GM11168 (cell line): Measurements from ENCODE around the gene MACIR.
"Not testable (repeated sequence)": the region's sequence is repeated elsewhere in the genome, so short reads cannot be mapped to it uniquely, and the experiment has no call there.

Source experiments
- in situ Hi-C: fragments of 300-500 bp; cut with MboI; formaldehyde crosslinking; loops from one replicate; pipeline ENCODE4 v1.12.0; 2022; ENCODE audit warnings: low sequenced_read_pairs; ENCODE audit not compliant: unreplicated experiment

MACIR gene

GRCh38 chr5:103258368-103258956, at the start of gene MACIR:
MACIR (plus strand) TSS chr5:103258763; CDS start chr5:103275920, 17,157 bp downstream.
- in situ Hi-C loops = loop anchor here (10.0 kb wide), 1 partner anchor 196 kb away; no protein-coding TSS in a partner anchor

- in situ Hi-C loops = no loop called here
Observed at GRCh38 chr5:103209065-103209464, 49.5 kb upstream of the MACIR start.

- in situ Hi-C loops = no loop called here
Observed at GRCh38 chr5:103210952-103211351, 47.6 kb upstream of the MACIR start.

- in situ Hi-C loops = no loop called here
Observed at GRCh38 chr5:103211576-103212561, 46.7 kb upstream of the MACIR start.

- in situ Hi-C loops = no loop called here
Observed at GRCh38 chr5:103216137-103216536, 42.4 kb upstream of the MACIR start.

GRCh38 chr5:103216697-103217096, 41.9 kb upstream of the MACIR start:
- in situ Hi-C loops = no loop called here

- in situ Hi-C loops = no loop called here
Observed at GRCh38 chr5:103217101-103217500, 41.5 kb upstream of the MACIR start.

GRCh38 chr5:103218164-103218563, 40.4 kb upstream of the MACIR start:
- in situ Hi-C loops = no loop called here

GRCh38 chr5:103219074-103219473, 39.5 kb upstream of the MACIR start:
- in situ Hi-C loops = not testable (repeated sequence)

- in situ Hi-C loops = loop anchor here (5.0 kb wide), 1 partner anchor 259 kb away; no protein-coding TSS in a partner anchor
Observed at GRCh38 chr5:103223031-103223955, 35.3 kb upstream of the MACIR start.

- in situ Hi-C loops = loop anchor here (5.0 kb wide), 1 partner anchor 258 kb away; no protein-coding TSS in a partner anchor
Observed at GRCh38 chr5:103224118-103224893, 34.3 kb upstream of the MACIR start.

- in situ Hi-C loops = loop anchor here (5.0 kb wide), 1 partner anchor 257 kb away; no protein-coding TSS in a partner anchor
Observed at GRCh38 chr5:103224894-103225246, 33.7 kb upstream of the MACIR start.

GRCh38 chr5:103228061-103228460, 30.5 kb upstream of the MACIR start:
- in situ Hi-C loops = no loop called here

GRCh38 chr5:103228588-103228987, 30.0 kb upstream of the MACIR start:
- in situ Hi-C loops = no loop called here

- in situ Hi-C loops = no loop called here
Observed at GRCh38 chr5:103232393-103232999, 26.1 kb upstream of the MACIR start.

- in situ Hi-C loops = no loop called here
Observed at GRCh38 chr5:103234239-103234975, 24.2 kb upstream of the MACIR start.

GRCh38 chr5:103235891-103236290, 22.7 kb upstream of the MACIR start:
- in situ Hi-C loops = no loop called here

GRCh38 chr5:103237778-103238177, 20.8 kb upstream of the MACIR start:
- in situ Hi-C loops = no loop called here
